Measurements from ENCODE around the gene IFI44. TPM values are rescaled to one million over a fixed set of nuclear protein-coding genes. Genes with fewer than 3 reads are reported as not detected.

IFI44 gene
- polyA plus RNA-seq, 1 donor (not counting 4 experiments of a cell fraction or from before 2014, with no cell fraction given), result 97.0 TPM

DNA sequence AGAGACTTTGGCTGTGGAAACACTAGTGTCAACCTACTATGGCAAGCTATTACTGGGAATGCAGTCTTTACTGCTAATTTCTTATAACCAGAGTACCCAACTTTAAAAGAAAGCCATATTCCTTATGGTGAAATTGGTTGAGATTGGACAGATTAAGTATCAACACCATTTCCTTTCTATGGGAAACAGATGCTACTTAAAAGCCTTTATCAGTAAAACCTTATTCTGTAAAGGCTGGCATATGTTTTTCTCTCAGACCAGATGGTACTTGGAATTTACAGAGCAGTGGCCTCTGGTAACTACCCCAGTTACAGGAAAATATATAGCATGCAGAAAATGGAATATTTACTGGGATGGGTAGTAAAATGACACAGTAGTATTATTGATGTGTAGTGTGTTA, 18.8 kb downstream of the IFI44 start:
- no peaks in the 10 kb centered on the region for H3K79me2 ChIP-seq (ENCODE audit: control insufficient read depth, insufficient read depth, low read length)
- dilution Hi-C loops (cut with MboI; ENCODE audit: extremely low pct_ligation_motif_present, low sequenced_read_pairs), result no loop called here
- TF ChIP-seq, protein P1, sequence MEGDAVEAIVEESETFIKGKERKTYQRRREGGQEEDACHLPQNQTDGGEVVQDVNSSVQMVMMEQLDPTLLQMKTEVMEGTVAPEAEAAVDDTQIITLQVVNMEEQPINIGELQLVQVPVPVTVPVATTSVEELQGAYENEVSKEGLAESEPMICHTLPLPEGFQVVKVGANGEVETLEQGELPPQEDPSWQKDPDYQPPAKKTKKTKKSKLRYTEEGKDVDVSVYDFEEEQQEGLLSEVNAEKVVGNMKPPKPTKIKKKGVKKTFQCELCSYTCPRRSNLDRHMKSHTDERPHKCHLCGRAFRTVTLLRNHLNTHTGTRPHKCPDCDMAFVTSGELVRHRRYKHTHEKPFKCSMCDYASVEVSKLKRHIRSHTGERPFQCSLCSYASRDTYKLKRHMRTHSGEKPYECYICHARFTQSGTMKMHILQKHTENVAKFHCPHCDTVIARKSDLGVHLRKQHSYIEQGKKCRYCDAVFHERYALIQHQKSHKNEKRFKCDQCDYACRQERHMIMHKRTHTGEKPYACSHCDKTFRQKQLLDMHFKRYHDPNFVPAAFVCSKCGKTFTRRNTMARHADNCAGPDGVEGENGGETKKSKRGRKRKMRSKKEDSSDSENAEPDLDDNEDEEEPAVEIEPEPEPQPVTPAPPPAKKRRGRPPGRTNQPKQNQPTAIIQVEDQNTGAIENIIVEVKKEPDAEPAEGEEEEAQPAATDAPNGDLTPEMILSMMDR (optimal IDR thresholded peaks at IDR 0.05 in 1 of 3, IDR thresholded peaks at IDR 0.05 in 1 of 3, conservative IDR thresholded peaks at IDR 0.05 in 1 of 3; ENCODE audit: extremely low read depth in 1 of 3, insufficient read depth in 2 of 3, low read length in 3 of 3), result no peak
- no peak for TF ChIP-seq EZH2 (IDR thresholded peaks at IDR 0.05; ENCODE audit: low read length)
- no peak overlapping the region for H3K4me2 ChIP-seq (ENCODE audit: control insufficient read depth, extremely low read depth, insufficient read depth, low read depth, low read length)
- H3K36me3 ChIP-seq (ENCODE audit: control insufficient read depth in 2 of 2, extremely low read depth in 1 of 2, insufficient read depth in 2 of 2, low read length in 2 of 2), result peaks cover 0 to 2% of the 10 kb centered on the region in 2 experiments
- H3K4me3 ChIP-seq (ENCODE audit: control insufficient read depth in 2 of 3, extremely low read depth in 1 of 3, insufficient read depth in 2 of 3, low read depth in 1 of 3, low read length in 3 of 3), result no peak overlapping the region
- no peak overlapping the region for H2AFZ ChIP-seq (ENCODE audit: control insufficient read depth, low read length)
- H3K27ac ChIP-seq (ENCODE audit: control insufficient read depth, insufficient read depth, low read length), result no peak overlapping the region
- no peaks in the 10 kb centered on the region for H3K4me1 ChIP-seq (ENCODE audit: control insufficient read depth, extremely low read depth, insufficient read depth, low read length)
- H4K20me1 ChIP-seq (ENCODE audit: control insufficient read depth, extremely low read depth, insufficient read depth, low read length), result no peaks in the 10 kb centered on the region
- H3K9ac ChIP-seq (ENCODE audit: control insufficient read depth, extremely low read depth, insufficient read depth, low read length), result no peak overlapping the region
- H3K9me3 ChIP-seq (ENCODE audit: control insufficient read depth, low read depth, low read length), result no peaks in the 10 kb centered on the region
- H3K9me1 ChIP-seq (ENCODE audit: control insufficient read depth, extremely low read depth, insufficient read depth, low read length), result no peaks in the 10 kb centered on the region
- FAIRE-seq (no peak), DNase-seq (ENCODE audit: low read depth, low spot score) (no peak)
- no peaks in the 10 kb centered on the region for H3K27me3 ChIP-seq (ENCODE audit: control insufficient read depth, extremely low read depth, insufficient read depth, low read length)

DNA sequence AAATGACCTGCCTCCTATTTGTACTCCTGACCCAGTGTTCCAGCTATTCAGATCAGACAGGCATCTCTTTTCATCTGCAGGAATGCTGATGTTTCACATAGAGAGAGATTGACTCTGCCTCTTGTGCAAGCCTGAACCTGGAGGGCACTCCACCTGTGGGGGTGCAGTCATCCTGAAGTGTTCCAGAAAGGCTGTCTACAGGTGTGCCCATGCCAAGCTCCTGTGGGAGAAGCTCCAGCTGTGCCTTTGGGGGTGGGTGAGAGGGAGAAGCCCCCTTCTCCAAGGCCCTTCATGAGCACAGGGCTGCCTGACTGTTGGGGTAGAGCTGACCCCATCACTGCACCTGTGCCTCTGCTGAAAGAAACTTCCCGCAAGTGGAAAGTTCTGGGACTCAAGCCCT, 22.8 kb downstream of the IFI44 start:
- Histone ChIP-seq H3K9me3 (ENCODE audit: control insufficient read depth, low read depth, low read length) (no peaks in the 10 kb centered on the region), H4K20me1 (ENCODE audit: control insufficient read depth, extremely low read depth, insufficient read depth, low read length) (no peaks in the 10 kb centered on the region), H3K9me1 (ENCODE audit: control insufficient read depth, extremely low read depth, insufficient read depth, low read length) (no peaks in the 10 kb centered on the region), H3K4me3 (ENCODE audit: control insufficient read depth in 2 of 3, extremely low read depth in 1 of 3, insufficient read depth in 2 of 3, low read depth in 1 of 3, low read length in 3 of 3) (no peak overlapping the region), H3K27ac (ENCODE audit: control insufficient read depth, insufficient read depth, low read length) (no peak overlapping the region), H3K79me2 (ENCODE audit: control insufficient read depth, insufficient read depth, low read length) (no peaks in the 10 kb centered on the region), H2AFZ (ENCODE audit: control insufficient read depth, low read length) (no peak overlapping the region), H3K9ac (ENCODE audit: control insufficient read depth, extremely low read depth, insufficient read depth, low read length) (no peak overlapping the region), H3K4me2 (ENCODE audit: control insufficient read depth, extremely low read depth, insufficient read depth, low read depth, low read length) (no peak overlapping the region), H3K36me3 (ENCODE audit: control insufficient read depth in 2 of 2, extremely low read depth in 1 of 2, insufficient read depth in 2 of 2, low read length in 2 of 2) (no peaks in the 10 kb centered on the region), H3K27me3 (ENCODE audit: control insufficient read depth, extremely low read depth, insufficient read depth, low read length) (no peaks in the 10 kb centered on the region), H3K4me1 (ENCODE audit: control insufficient read depth, extremely low read depth, insufficient read depth, low read length) (no peaks in the 10 kb centered on the region)
- dilution Hi-C loops (cut with MboI; ENCODE audit: extremely low pct_ligation_motif_present, low sequenced_read_pairs), result no loop called here
- FAIRE-seq (no peak), DNase-seq (ENCODE audit: low read depth, low spot score) (no peak)
- TF ChIP-seq EZH2 (IDR thresholded peaks at IDR 0.05; ENCODE audit: low read length), result no peak
- TF ChIP-seq, protein P1 (optimal IDR thresholded peaks at IDR 0.05 in 1 of 3, IDR thresholded peaks at IDR 0.05 in 1 of 3, conservative IDR thresholded peaks at IDR 0.05 in 1 of 3; ENCODE audit: extremely low read depth in 1 of 3, insufficient read depth in 2 of 3, low read length in 3 of 3), result no peak

Measured in keratinocyte (primary cell).